Heart left ventricle (tissue), 13 donors: Measurements from ENCODE around the gene CKM.

Source experiments
- POLR2A ChIP-seq, 2 donors: fragments of 450-650 bp; IDR thresholded peaks; one replicate each; pipeline ENCODE4 v1.6.1; 2017; ENCODE audit warnings: antibody characterized with exemption in 2 of 2, mild to moderate bottlenecking in 2 of 2, moderate library complexity in 2 of 2
- TF ChIP-seq, protein P1 (sequence below), 12 donors: fragments of 200-600 bp; sonication (generic) in 4 of 12; IDR thresholded peaks; one replicate each; pipeline versions ENCODE4 v1.5.0 to v1.8.0; 2018 to 2022; ENCODE audit warnings: antibody characterized with exemption in 12 of 12, mild to moderate bottlenecking in 5 of 12
- donor health status: ischemic (EF 13 %, LVEDD 7.1; RV severe dilation, severe dysfunction).
- donor health status: DM: no; HTN: yes; CAD: no.
- donor health status: DM: no; HTN: no; CAD: no.
- donor health status: ischemic (EF 25% LVEDD 6.9; RV normal size, moderate dysfunction).
- donor health status: ischemic (EF 25% LVEDD 5.7; RV mildly dilated, moderate dysfunction).
- donor health status: ischemic (EF 35%, LVEDD 5.7; RV mildly dilated, moderate dysfunction).
- donor health status: nonischemic (EF 11% LVEDD 7.7; RV severe dilation, severe dysfunction).
- donor health status: DM: yes; HTN: yes; CAD: no.
- donor health status: PGD.
- donor health status: ischemic (EF 29% LVEDD 5.4; RV normal size, mild dysfunction).
- donor health status: nonischemic (EF 23%, LVEDD 6.1; RV moderate dilation, normal function).

DNA sequence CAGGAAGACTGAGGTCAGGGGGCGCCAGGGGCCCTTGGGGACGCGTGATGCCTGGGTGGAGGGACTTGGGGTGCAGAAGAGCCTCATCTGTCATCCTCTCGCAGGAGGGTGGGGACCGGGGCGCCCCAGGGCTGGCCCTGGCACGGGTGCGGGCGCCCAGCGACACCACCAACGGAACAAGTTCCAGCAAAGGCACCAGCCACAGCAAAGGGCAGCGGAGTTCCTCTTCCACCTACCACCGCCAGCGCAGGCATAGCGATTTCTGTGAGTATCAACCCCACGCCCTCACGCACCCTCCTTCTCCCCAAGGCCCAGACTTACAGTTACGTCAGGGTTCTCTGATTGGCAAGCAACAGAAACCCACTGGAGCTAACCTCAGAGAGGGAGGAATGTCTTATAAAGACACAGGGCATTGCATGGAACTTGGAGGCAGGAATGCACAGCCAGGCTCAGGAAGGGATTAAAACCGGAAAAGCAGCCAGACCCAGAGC, 42.2 kb downstream of the CKM start:
- TF ChIP-seq, protein P1, sequence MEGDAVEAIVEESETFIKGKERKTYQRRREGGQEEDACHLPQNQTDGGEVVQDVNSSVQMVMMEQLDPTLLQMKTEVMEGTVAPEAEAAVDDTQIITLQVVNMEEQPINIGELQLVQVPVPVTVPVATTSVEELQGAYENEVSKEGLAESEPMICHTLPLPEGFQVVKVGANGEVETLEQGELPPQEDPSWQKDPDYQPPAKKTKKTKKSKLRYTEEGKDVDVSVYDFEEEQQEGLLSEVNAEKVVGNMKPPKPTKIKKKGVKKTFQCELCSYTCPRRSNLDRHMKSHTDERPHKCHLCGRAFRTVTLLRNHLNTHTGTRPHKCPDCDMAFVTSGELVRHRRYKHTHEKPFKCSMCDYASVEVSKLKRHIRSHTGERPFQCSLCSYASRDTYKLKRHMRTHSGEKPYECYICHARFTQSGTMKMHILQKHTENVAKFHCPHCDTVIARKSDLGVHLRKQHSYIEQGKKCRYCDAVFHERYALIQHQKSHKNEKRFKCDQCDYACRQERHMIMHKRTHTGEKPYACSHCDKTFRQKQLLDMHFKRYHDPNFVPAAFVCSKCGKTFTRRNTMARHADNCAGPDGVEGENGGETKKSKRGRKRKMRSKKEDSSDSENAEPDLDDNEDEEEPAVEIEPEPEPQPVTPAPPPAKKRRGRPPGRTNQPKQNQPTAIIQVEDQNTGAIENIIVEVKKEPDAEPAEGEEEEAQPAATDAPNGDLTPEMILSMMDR (IDR thresholded peaks at IDR 0.05) = no peak
- TF ChIP-seq POLR2A (IDR thresholded peaks at IDR 0.05) = no peak
